Activated T-cell treated with anti-CD3 and anti-CD28 coated beads for 1 hour (primary cell): ENCODE data around the gene CREB3.

ENCODE experiments used
- DNase-seq: peaks from one replicate; pipeline ENCODE4 v3.0.0-alpha.2; 2020; ENCODE audit warnings: low read depth

The CREB3 gene

GRCh38 chr9:35702696-35703095 lies 29.8 kb upstream of the CREB3 start:
- DNase-seq: no peak

GRCh38 chr9:35703906-35704672 lies 28.4 kb upstream of the CREB3 start:
- DNase-seq: no peak

- DNase-seq: no peak
Observed at GRCh38 chr9:35705372-35705771, 27.1 kb upstream of the CREB3 start.

GRCh38 chr9:35705836-35706430 lies 26.5 kb upstream of the CREB3 start:
- DNase-seq: no peak

GRCh38 chr9:35706951-35707350 lies 25.5 kb upstream of the CREB3 start:
- no peak for DNase-seq

- DNase-seq: no peak
Observed at GRCh38 chr9:35708146-35708545, 24.3 kb upstream of the CREB3 start.

- DNase-seq: no peak
Observed at GRCh38 chr9:35710818-35711500, 21.5 kb upstream of the CREB3 start.

- no peak for DNase-seq
Observed at GRCh38 chr9:35711501-35712428, 20.7 kb upstream of the CREB3 start.

- no peak for DNase-seq
Observed at GRCh38 chr9:35712762-35713400, 19.6 kb upstream of the CREB3 start.

GRCh38 chr9:35713578-35713977 lies 18.9 kb upstream of the CREB3 start:
- DNase-seq: no peak

GRCh38 chr9:35714123-35714522 lies 18.3 kb upstream of the CREB3 start:
- no peak for DNase-seq

GRCh38 chr9:35714579-35715252 lies 17.8 kb upstream of the CREB3 start:
- no peak for DNase-seq

- no peak for DNase-seq
Observed at GRCh38 chr9:35716230-35716629, 16.2 kb upstream of the CREB3 start.

GRCh38 chr9:35717132-35717870 lies 15.2 kb upstream of the CREB3 start:
- DNase-seq: no peak

- DNase-seq: no peak
Observed at GRCh38 chr9:35718721-35719511, 13.6 kb upstream of the CREB3 start.

GRCh38 chr9:35719546-35719945 lies 12.9 kb upstream of the CREB3 start:
- DNase-seq: no peak

- no peak for DNase-seq
Observed at GRCh38 chr9:35723426-35723825, 9.0 kb upstream of the CREB3 start.

- DNase-seq: no peak
Observed at GRCh38 chr9:35723908-35724307, 8.6 kb upstream of the CREB3 start.

- no peak for DNase-seq
Observed at GRCh38 chr9:35725362-35725761, 7.1 kb upstream of the CREB3 start.

- DNase-seq: peak; percentile 21
Observed at GRCh38 chr9:35726931-35727330, 5.5 kb upstream of the CREB3 start.
